NT2/D1 (cell line): Measurements from ENCODE around the gene STOX2.

Experiments
- SUZ12 ChIP-seq: IDR thresholded peaks from 2 replicates; pipeline ENCODE4 v1.6.1; 2011; ENCODE audit not compliant: insufficient read length, insufficient read depth; ENCODE audit errors: extremely low read depth
- YY1 ChIP-seq: IDR thresholded peaks from 2 replicates; pipeline ENCODE4 v1.6.1; 2011; ENCODE audit not compliant: insufficient read length, insufficient read depth
- ZNF274 ChIP-seq: IDR thresholded peaks from 2 replicates; pipeline ENCODE4 v1.6.1; 2011; ENCODE audit warnings: mild to moderate bottlenecking, low read depth, low read length

GRCh38 chr4:183905081-183905592, at the start of gene STOX2:
- TF ChIP-seq ZNF274 (no peak), YY1 (no peak), SUZ12 (no peak)
